Measurements from ENCODE around the gene SPEG.

DNA sequence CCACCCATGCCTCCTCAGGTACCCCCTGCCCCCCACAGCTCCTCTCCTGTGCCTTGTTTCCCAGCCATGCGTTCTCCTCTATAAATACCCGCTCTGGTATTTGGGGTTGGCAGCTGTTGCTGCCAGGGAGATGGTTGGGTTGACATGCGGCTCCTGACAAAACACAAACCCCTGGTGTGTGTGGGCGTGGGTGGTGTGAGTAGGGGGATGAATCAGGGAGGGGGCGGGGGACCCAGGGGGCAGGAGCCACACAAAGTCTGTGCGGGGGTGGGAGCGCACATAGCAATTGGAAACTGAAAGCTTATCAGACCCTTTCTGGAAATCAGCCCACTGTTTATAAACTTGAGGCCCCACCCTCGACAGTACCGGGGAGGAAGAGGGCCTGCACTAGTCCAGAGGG lies 17.3 kb upstream of the SPEG start:
- no peak for TF ChIP-seq ZNF274 (IDR thresholded peaks at IDR 0.05; ENCODE audit: low read depth, low read length)
- TF ChIP-seq YY1 (IDR thresholded peaks at IDR 0.05; ENCODE audit: insufficient read depth, insufficient read length) = no peak
- TF ChIP-seq SUZ12 (IDR thresholded peaks at IDR 0.05; ENCODE audit: extremely low read depth, insufficient read depth, insufficient read length) = no peak
